K562 (cell line): ENCODE results near the gene SLC22A23. TPM values are rescaled to one million over a fixed set of nuclear protein-coding genes. Genes with fewer than 3 reads are reported as not detected.

Source experiments
- ARHGAP35 ChIP-seq: fragments of 450-650 bp; IDR thresholded peaks from 2 replicates; pipeline ENCODE4 v1.6.1; 2018; ENCODE audit not compliant: partially characterized antibody
- BDP1 ChIP-seq: IDR thresholded peaks from 3 replicates; pipeline ENCODE4 v1.6.1; 2011; ENCODE audit not compliant: insufficient read length, insufficient read depth
- CBX5 ChIP-seq: IDR thresholded peaks from 2 replicates; pipeline ENCODE4 v1.6.1; 2014; ENCODE audit warnings: low read depth, borderline replicate concordance
- CXXC5 ChIP-seq: fragments of 250-450 bp; sonication (Bioruptor Pico); IDR thresholded peaks from 2 replicates; pipeline ENCODE4 v1.8.0; 2022; ENCODE audit warnings: inconsistent platforms, mild to moderate bottlenecking, moderate library complexity
- E2F6 ChIP-seq, 2 experiments: IDR thresholded peaks; 2 replicates each; pipeline ENCODE4 v1.6.1; 2011; ENCODE audit warnings: borderline replicate concordance in 1 of 2, control low read depth in 1 of 2, low read depth in 1 of 2, low read length in 1 of 2, mild to moderate bottlenecking in 1 of 2, mixed read lengths in 1 of 2, moderate library complexity in 1 of 2; ENCODE audit not compliant: insufficient read depth in 1 of 2, insufficient read length in 1 of 2, poor library complexity in 1 of 2, severe bottlenecking in 1 of 2; ENCODE audit errors: extremely low read depth in 1 of 2
- FOXP4 ChIP-seq: sonication (generic); formaldehyde crosslinking; IDR thresholded peaks from 2 replicates; pipeline ENCODE4 v1.8.0; 2022; ENCODE audit warnings: mild to moderate bottlenecking, missing genetic modification reagents, borderline replicate concordance
- HINFP ChIP-seq: fragments of 450-650 bp; conservative IDR thresholded peaks from 2 replicates; pipeline ENCODE4 v1.6.1; 2016; ENCODE audit warnings: missing genetic modification characterization, low read depth, mild to moderate bottlenecking, control low read depth, missing compliant biosample characterization
- MAFF ChIP-seq: IDR thresholded peaks from 2 replicates; pipeline ENCODE4 v1.6.1; 2012; ENCODE audit warnings: low read length, improper control_type of control experiment
- RBM34 ChIP-seq: fragments of 200-400 bp; formaldehyde crosslinking; IDR thresholded peaks from 2 replicates; pipeline ENCODE4 v1.6.1; 2018; ENCODE audit warnings: low read length, borderline replicate concordance; ENCODE audit not compliant: insufficient read depth
- TCF7 ChIP-seq: sonication (generic); IDR thresholded peaks from 2 replicates; pipeline ENCODE4 v1.6.1; 2016; ENCODE audit warnings: antibody characterized with exemption, borderline replicate concordance
- UBTF ChIP-seq, 2 experiments: IDR thresholded peaks; 2 replicates each; pipeline ENCODE4 v1.6.1; 2012; ENCODE audit warnings: improper control_type of control experiment in 2 of 2, low read depth in 2 of 2, low read length in 2 of 2, borderline replicate concordance in 1 of 2
- ZBTB34 ChIP-seq: fragments of 250-450 bp; sonication (Bioruptor Pico); IDR thresholded peaks from 2 replicates; pipeline ENCODE4 v1.8.0; 2021; ENCODE audit warnings: mild to moderate bottlenecking, moderate library complexity
- ZNF583 ChIP-seq: fragments of 250-450 bp; sonication (Bioruptor Pico); IDR thresholded peaks from 2 replicates; pipeline ENCODE4 v1.4.0; 2020
- polyA plus RNA-seq, 8 experiments: library from polyadenylated mRNA; depleted of rRNA in 4 of 8; stranded (reverse) in 5 of 8; unstranded in 3 of 8; fragments of >200 nt; fragmentation: Nextera tagmentation in 2 of 8; fragmentation: Illumina TruSeq in 1 of 8; extraction: Ambion mirVana in 2 of 8; extraction: Trizol in 1 of 8; gene quantifications; 2 replicates each; pipeline versions ENCODE4 v1.2.1 to v1.2.3, GENCODE V29; 2011 to 2014; ENCODE audit warnings: inconsistent platforms in 1 of 8, missing spikeins in 1 of 8
- total RNA-seq, 7 experiments: library from RNA; depleted of rRNA in 6 of 7; stranded (reverse); fragments of >200 nt in 6 of 7; fragmentation: Illumina TruSeq in 2 of 7; extraction: Trizol in 2 of 7; gene quantifications; 2 replicates each; pipeline versions ENCODE4 v1.2.1 to v1.2.3, GENCODE V29; 2011 to 2021; ENCODE audit warnings: low replicate concordance in 1 of 7

Gene SLC22A23
- total and polyA plus RNA-seq, 9 of the 15 experiments (the other 6 are each of a cell fraction or from before 2014, with no cell fraction given), result 0.30 to 8.7 (median 2.5) TPM

GRCh38 chr6:3392930-3393835 lies 63.7 kb downstream of the SLC22A23 start (continued):
- TF ChIP-seq ZBTB34, result no peak
- no peak for TF ChIP-seq UBTF (IDR thresholded peaks at IDR 0.05; ENCODE audit: borderline replicate concordance in 1 of 2, low read depth in 2 of 2, low read length in 2 of 2)
- TF ChIP-seq BDP1, result no peak
- peak; percentile 83 for TF ChIP-seq TCF7
- TF ChIP-seq ZNF583 (CRISPR knock-in tag), result 0 out of 2 replicates have a peak, but pooled peaks have one; percentile 29
- TF ChIP-seq CXXC5, result peak; percentile 99
- TF ChIP-seq FOXP4, result no peak
- TF ChIP-seq HINFP (tag), result peak; percentile 62
- TF ChIP-seq E2F6 (IDR thresholded peaks at IDR 0.05; ENCODE audit: borderline replicate concordance in 1 of 2, extremely low read depth in 1 of 2, insufficient read depth in 1 of 2, insufficient read length in 1 of 2, low read depth in 1 of 2, low read length in 1 of 2, poor library complexity in 1 of 2, severe bottlenecking in 1 of 2), result peak in 1 of 2 experiments; percentile 70
- TF ChIP-seq MAFF, result peak; percentile 39; the same call in 1 of the 2 replicates
- TF ChIP-seq CBX5, result no peak
- no peak for TF ChIP-seq RBM34
- no peak for TF ChIP-seq ARHGAP35
